Stomach (tissue), 9 donors: Measurements from ENCODE around the gene TNNC1. TPM values are rescaled to one million over a fixed set of nuclear protein-coding genes. Genes with fewer than 3 reads are reported as not detected.
A peak's percentile ranks its signal among the peaks of the same experiment; 100 is the strongest.

Experiments used
- DNase-seq, 2 donors: peaks; one replicate each; pipeline versions ENCODE4 v3.0.0 to v3.0.0-alpha.2; 2013 to 2019
- H3K27ac ChIP-seq, 5 donors: fragments of 200-600 bp in 4 of 5; sonication (generic) in 4 of 5; one replicate each; pipeline ENCODE4 v1.5.1; 2013 to 2019; ENCODE audit warnings: mild to moderate bottlenecking in 1 of 5, moderate library complexity in 1 of 5
- H3K27me3 ChIP-seq, 3 donors: fragments of 200-600 bp; sonication (generic); one replicate each; pipeline ENCODE4 v1.5.1; 2017 to 2019; ENCODE audit warnings: mixed run types in 1 of 3
- H3K36me3 ChIP-seq, 4 donors: fragments of 200-600 bp; sonication (generic); 1 replicate in 3 of 4; 2 replicates in 1 of 4; pipeline ENCODE4 v1.5.1; 2016 to 2019
- H3K4me1 ChIP-seq, 4 donors: fragments of 200-600 bp; sonication (generic); one replicate each; pipeline ENCODE4 v1.5.1; 2016 to 2019
- H3K4me3 ChIP-seq, 4 donors: fragments of 200-600 bp; sonication (generic) in 3 of 4; one replicate each; pipeline ENCODE4 v1.5.1; 2016 to 2019; ENCODE audit warnings: mild to moderate bottlenecking in 1 of 4
- H3K9me3 ChIP-seq, 4 donors: fragments of 200-600 bp; sonication (generic); one replicate each; pipeline ENCODE4 v1.5.1; 2016 to 2019
- CTCF ChIP-seq, 7 experiments: fragments of 450-650 bp in 4 of 7; fragments of 200-600 bp in 3 of 7; sonication (generic) in 3 of 7; IDR thresholded peaks; one replicate each; pipeline ENCODE4 v1.5.1; 2016 to 2019; ENCODE audit warnings: antibody characterized with exemption in 7 of 7, control low read depth in 2 of 7, mild to moderate bottlenecking in 1 of 7
- EP300 ChIP-seq: sonication (generic); formaldehyde crosslinking; IDR thresholded peaks from one replicate; pipeline ENCODE4 v1.6.1; 2017; ENCODE audit warnings: antibody characterized with exemption
- POLR2A ChIP-seq, 4 donors: fragments of 450-650 bp; IDR thresholded peaks; one replicate each; pipeline ENCODE4 v1.6.1; 2016; ENCODE audit warnings: antibody characterized with exemption in 4 of 4, control low read depth in 2 of 4, mild to moderate bottlenecking in 1 of 4, moderate library complexity in 1 of 4
- POLR2AphosphoS5 ChIP-seq, 3 donors: sonication (generic); formaldehyde crosslinking; IDR thresholded peaks; one replicate each; pipeline ENCODE4 v1.6.1; 2016; ENCODE audit warnings: antibody characterized with exemption in 3 of 3
- WGBS, 5 donors: extraction: QIAGEN DNeasy Blood & Tissue Kit in 3 of 5; methylation state at CpG; one replicate each; pipeline versions ENCODE4 v1.1.5 to v1.1.7; 2013 to 2018; 5-methylcytosine and 5-hydroxymethylcytosine counted together
- intact Hi-C: fragments of 100-400 bp; cut with DNase I; formaldehyde crosslinking; loops from one replicate; pipeline ENCODE4 v1.15.1; 2023; ENCODE audit warnings: low total_unique reads
- polyA plus RNA-seq, 3 donors: library from polyadenylated mRNA; stranded (reverse); fragments of 200-250 nt; gene quantifications; one replicate each; pipeline ENCODE4 v1.2.3, GENCODE V29; 2013
- total RNA-seq, 5 donors: library from RNA; depleted of rRNA; stranded (reverse); fragments of >200 nt; gene quantifications; one replicate each; pipeline versions ENCODE4 v1.1.0 to v1.2.3, GENCODE V29; 2014 to 2016
- donor health status: healthy with polysubstance abuse.
- donor health status: Bipolar disorder and iron deficiency.
- donor health status: healthy.

The TNNC1 gene
- total and polyA plus RNA-seq, 8 donors, result 3.1 to 41.1 (median 6.5) TPM; not detected in 3

- 80 to 91% (median 84%) methylated on average over 13 of the region's 13 CpGs for WGBS, 5 donors
- Histone ChIP-seq H3K27me3 (no peaks in the 10 kb centered on the region), H3K4me1 (peaks cover 0 to 23% (median 15%) of the 10 kb centered on the region in 4 donors), H3K4me3 (no peak overlapping the region), H3K9me3 (no peaks in the 10 kb centered on the region), H3K27ac (no peak overlapping the region), H3K36me3 (no peaks in the 10 kb centered on the region)
- DNase-seq, result peak in 1 of 2 donors; percentile 59
- intact Hi-C loops, result no loop called here
- TF ChIP-seq EP300, result no peak
- TF ChIP-seq POLR2AphosphoS5 (IDR thresholded peaks at IDR 0.05), result no peak
- no peak for TF ChIP-seq CTCF (IDR thresholded peaks at IDR 0.05)
Observed at GRCh38 chr3:52436500-52437149, 17.2 kb downstream of the TNNC1 start.

GRCh38 chr3:52435246-52436101, 18.4 kb downstream of the TNNC1 start:
- H3K27me3 ChIP-seq, result no peaks in the 10 kb centered on the region
- H3K27ac ChIP-seq, result no peak overlapping the region
- H3K4me1 ChIP-seq, result peaks cover 0 to 23% (median 15%) of the 10 kb centered on the region in 4 donors
- H3K9me3 ChIP-seq, result no peaks in the 10 kb centered on the region
- 92 to 94% (median 93%) methylated on average over 19 to 32 of the region's 32 CpGs for WGBS, 5 donors
- DNase-seq, result no peak
- H3K4me3 ChIP-seq, result no peak overlapping the region
- H3K36me3 ChIP-seq, result no peaks in the 10 kb centered on the region
- intact Hi-C loops, result no loop called here
- TF ChIP-seq POLR2A (IDR thresholded peaks at IDR 0.05) (no peak), CTCF (IDR thresholded peaks at IDR 0.05) (no peak), POLR2AphosphoS5 (IDR thresholded peaks at IDR 0.05) (no peak), EP300 (no peak)

- TF ChIP-seq POLR2AphosphoS5 (IDR thresholded peaks at IDR 0.05) (no peak), EP300 (no peak), POLR2A (IDR thresholded peaks at IDR 0.05) (no peak), CTCF (IDR thresholded peaks at IDR 0.05) (no peak)
- 88 to 94% (median 91%) methylated on average over 7 to 9 of the region's 9 CpGs for WGBS, 5 donors
- Histone ChIP-seq H3K36me3 (no peaks in the 10 kb centered on the region), H3K4me3 (no peak overlapping the region), H3K4me1 (peaks cover 0 to 23% (median 15%) of the 10 kb centered on the region in 4 donors), H3K27ac (peak overlapping the region in 1 of 5 donors; percentile 8), H3K27me3 (no peaks in the 10 kb centered on the region), H3K9me3 (no peaks in the 10 kb centered on the region)
- DNase-seq, result no peak
- intact Hi-C loops, result no loop called here
Observed at GRCh38 chr3:52434491-52435115, 19.2 kb downstream of the TNNC1 start.

- H3K9me3 ChIP-seq, result no peaks in the 10 kb centered on the region
- WGBS, 5 donors, result 86 to 96% (median 95%) methylated on average over 6 of the region's 6 CpGs
- TF ChIP-seq POLR2AphosphoS5 (IDR thresholded peaks at IDR 0.05) (no peak), EP300 (no peak), CTCF (IDR thresholded peaks at IDR 0.05) (no peak)
- no peaks in the 10 kb centered on the region for H3K27me3 ChIP-seq
- peaks cover 0 to 23% (median 15%) of the 10 kb centered on the region in 4 donors for H3K4me1 ChIP-seq
- no peaks in the 10 kb centered on the region for H3K36me3 ChIP-seq
- no peak for DNase-seq
- H3K27ac ChIP-seq, result peak overlapping the region in 1 of 5 donors; percentile 8
- intact Hi-C loops, result no loop called here
- no peak overlapping the region for H3K4me3 ChIP-seq
Observed at GRCh38 chr3:52433996-52434479, 19.8 kb downstream of the TNNC1 start.
